Measurements from ENCODE around the gene HSPBAP1. TPM values are rescaled to one million over a fixed set of nuclear protein-coding genes. Genes with fewer than 3 reads are reported as not detected.

Gene HSPBAP1
- 10 to 100 TPM in 2 of 4 donors, 1 to 10 TPM in 2; 7.8 to 21.3 (median 13.3) TPM for total RNA-seq

- no peak for TF ChIP-seq CTCF (IDR thresholded peaks at IDR 0.05)
- ATAC-seq (ENCODE audit: low FRiP score) (peak; percentile 70), DNase-seq (ENCODE audit: low spot score) (peak; percentile 92)
Measured at GRCh38 chr3:122793568-122794416, at the start of gene HSPBAP1. TSS of gene HSPBAP1 (minus strand) at chr3:122793831. CDS start at chr3:122793680, 151 bp downstream.

GRCh38 chr3:122835590-122835989 lies 42.0 kb upstream of the HSPBAP1 start:
- no peak for DNase-seq (ENCODE audit: low spot score)
- ATAC-seq (ENCODE audit: low FRiP score) = no peak
- no peak for TF ChIP-seq CTCF (IDR thresholded peaks at IDR 0.05)

- TF ChIP-seq CTCF (IDR thresholded peaks at IDR 0.05) = no peak
- ATAC-seq (ENCODE audit: low FRiP score) (no peak), DNase-seq (ENCODE audit: low spot score) (no peak)
Measured at GRCh38 chr3:122828281-122828680, 34.6 kb upstream of the HSPBAP1 start.

- no peak for DNase-seq (ENCODE audit: low spot score)
- TF ChIP-seq CTCF (IDR thresholded peaks at IDR 0.05) = no peak
- ATAC-seq (ENCODE audit: low FRiP score) = no peak
Measured at GRCh38 chr3:122826278-122826677, 32.6 kb upstream of the HSPBAP1 start.

GRCh38 chr3:122825460-122825859 lies 31.8 kb upstream of the HSPBAP1 start:
- ATAC-seq (ENCODE audit: low FRiP score) (no peak), DNase-seq (ENCODE audit: low spot score) (no peak)
- no peak for TF ChIP-seq CTCF (IDR thresholded peaks at IDR 0.05)

GRCh38 chr3:122824465-122825381 lies 31.1 kb upstream of the HSPBAP1 start:
- TF ChIP-seq CTCF (IDR thresholded peaks at IDR 0.05) = no peak
- ATAC-seq (ENCODE audit: low FRiP score) (no peak), DNase-seq (ENCODE audit: low spot score) (no peak)
